ENCODE results near the gene RABL6. TPM values are rescaled to one million over a fixed set of nuclear protein-coding genes. Genes with fewer than 3 reads are reported as not detected.

RABL6 gene
- total RNA-seq, 4 donors from 2014 or later, result 63.0 to 74.5 (median 71.3) TPM

- H3K27me3 ChIP-seq, result no peaks in the 10 kb centered on the region
- peak overlapping the region in 2 of 4 donors; percentile 35 to 50 for H3K4me3 ChIP-seq
- peaks cover 0 to 18% (median 5%) of the 10 kb centered on the region in 4 donors for H3K4me1 ChIP-seq
- H3K27ac ChIP-seq, result peak overlapping the region in 1 of 4 donors; percentile 61
- no peaks in the 10 kb centered on the region for H3K9me3 ChIP-seq
- peaks cover 0 to 42% (median 0%) of the 10 kb centered on the region in 3 donors for H3K36me3 ChIP-seq
- WGBS, 2 donors, result 78 to 84% methylated on average over 32 to 40 of the region's 42 CpGs
- no peak for DNase-seq (ENCODE audit: low spot score in 2 of 2)
- no peak for TF ChIP-seq EP300 (IDR thresholded peaks at IDR 0.05)
- no peak for TF ChIP-seq POLR2A (IDR thresholded peaks at IDR 0.05)
- TF ChIP-seq CTCF (IDR thresholded peaks at IDR 0.05), result no peak
Measured at GRCh38 chr9:136821826-136822544, 14.2 kb downstream of the RABL6 start.

- no peaks in the 10 kb centered on the region for H3K27me3 ChIP-seq
- WGBS, 2 donors, result 87% methylated on average over 27 to 30 of the region's 30 CpGs
- TF ChIP-seq POLR2A (IDR thresholded peaks at IDR 0.05) (no peak), EP300 (IDR thresholded peaks at IDR 0.05) (no peak), CTCF (IDR thresholded peaks at IDR 0.05) (no peak)
- DNase-seq (ENCODE audit: low spot score in 2 of 2), result no peak
- H3K9me3 ChIP-seq, result no peaks in the 10 kb centered on the region
- H3K4me1 ChIP-seq, result peaks cover 0 to 18% (median 5%) of the 10 kb centered on the region in 4 donors
- peaks cover 0 to 55% (median 0%) of the 10 kb centered on the region in 3 donors for H3K36me3 ChIP-seq
- no peak overlapping the region for H3K4me3 ChIP-seq
- no peak overlapping the region for H3K27ac ChIP-seq
Measured at GRCh38 chr9:136823136-136824046, 15.6 kb downstream of the RABL6 start.

- Histone ChIP-seq H3K4me1 (peaks cover 0 to 18% (median 5%) of the 10 kb centered on the region in 4 donors), H3K36me3 (peaks cover 0 to 67% (median 5%) of the 10 kb centered on the region in 3 donors), H3K4me3 (no peak overlapping the region), H3K9me3 (no peaks in the 10 kb centered on the region), H3K27me3 (no peaks in the 10 kb centered on the region), H3K27ac (no peak overlapping the region)
- DNase-seq (ENCODE audit: low spot score in 2 of 2), result no peak
- TF ChIP-seq POLR2A (IDR thresholded peaks at IDR 0.05) (no peak), CTCF (IDR thresholded peaks at IDR 0.05) (no peak), EP300 (IDR thresholded peaks at IDR 0.05) (no peak)
- 79 to 89% methylated on average over 16 to 19 of the region's 21 CpGs for WGBS, 2 donors
Measured at GRCh38 chr9:136824496-136825225, 16.9 kb downstream of the RABL6 start.

GRCh38 chr9:136825295-136826187 lies 17.8 kb downstream of the RABL6 start:
- Histone ChIP-seq H3K36me3 (peaks cover 0 to 76% (median 14%) of the 10 kb centered on the region in 3 donors), H3K27me3 (no peaks in the 10 kb centered on the region), H3K9me3 (no peaks in the 10 kb centered on the region), H3K4me1 (peaks cover 0 to 18% (median 4%) of the 10 kb centered on the region in 4 donors), H3K27ac (no peak overlapping the region), H3K4me3 (no peak overlapping the region)
- DNase-seq (ENCODE audit: low spot score in 2 of 2), result no peak
- 89 to 92% methylated on average over 32 to 36 of the region's 44 CpGs for WGBS, 2 donors
- TF ChIP-seq EP300 (IDR thresholded peaks at IDR 0.05), result no peak
- no peak for TF ChIP-seq CTCF (IDR thresholded peaks at IDR 0.05)
- no peak for TF ChIP-seq POLR2A (IDR thresholded peaks at IDR 0.05)
